ENCODE data around the gene SLIT3.

DNA sequence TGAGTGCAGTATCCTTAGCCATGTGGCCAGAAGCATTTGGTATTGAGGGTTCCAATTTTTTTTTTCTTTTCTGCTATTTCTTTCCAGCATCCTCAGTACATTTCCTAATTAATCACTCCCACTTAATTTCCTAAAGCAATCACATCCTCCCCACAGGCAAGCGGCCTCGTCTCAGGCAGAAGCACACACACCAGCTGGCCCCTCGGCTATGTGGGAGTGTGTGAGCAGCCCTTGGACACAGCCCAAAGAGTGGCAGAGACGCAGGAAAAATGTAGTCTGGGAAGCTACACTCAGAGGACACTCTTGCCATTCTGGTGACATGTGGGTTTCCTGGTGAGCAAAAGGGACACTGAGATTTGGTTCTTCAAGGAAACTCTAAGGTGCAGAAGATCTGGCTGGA is 20.7 kb downstream of the SLIT3 start:
- no peak for TF ChIP-seq SP1 (IDR thresholded peaks at IDR 0.05)
- TF ChIP-seq L3MBTL2 (conservative IDR thresholded peaks at IDR 0.05) = no peak
- TF ChIP-seq ARNT (IDR thresholded peaks at IDR 0.05) = no peak
- no peak for TF ChIP-seq FOXM1 (IDR thresholded peaks at IDR 0.05; ENCODE audit: borderline replicate concordance)
- no peak for TF ChIP-seq TARDBP (IDR thresholded peaks at IDR 0.05)
- TF ChIP-seq FOXK2 (IDR thresholded peaks at IDR 0.05) = no peak
- TF ChIP-seq SUZ12 (IDR thresholded peaks at IDR 0.05) = no peak
- TF ChIP-seq FOXA1 (IDR thresholded peaks at IDR 0.05) = no peak
- TF ChIP-seq ELF4 (IDR thresholded peaks at IDR 0.05) = no peak
- TF ChIP-seq BHLHE40 (IDR thresholded peaks at IDR 0.05; ENCODE audit: borderline replicate concordance) = no peak
- no peak for TF ChIP-seq LEF1 (IDR thresholded peaks at IDR 0.05; ENCODE audit: borderline replicate concordance)
- TF ChIP-seq, protein P1, sequence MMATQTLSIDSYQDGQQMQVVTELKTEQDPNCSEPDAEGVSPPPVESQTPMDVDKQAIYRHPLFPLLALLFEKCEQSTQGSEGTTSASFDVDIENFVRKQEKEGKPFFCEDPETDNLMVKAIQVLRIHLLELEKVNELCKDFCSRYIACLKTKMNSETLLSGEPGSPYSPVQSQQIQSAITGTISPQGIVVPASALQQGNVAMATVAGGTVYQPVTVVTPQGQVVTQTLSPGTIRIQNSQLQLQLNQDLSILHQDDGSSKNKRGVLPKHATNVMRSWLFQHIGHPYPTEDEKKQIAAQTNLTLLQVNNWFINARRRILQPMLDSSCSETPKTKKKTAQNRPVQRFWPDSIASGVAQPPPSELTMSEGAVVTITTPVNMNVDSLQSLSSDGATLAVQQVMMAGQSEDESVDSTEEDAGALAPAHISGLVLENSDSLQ (IDR thresholded peaks at IDR 0.05) = no peak
